Astrocyte (in vitro differentiated cells and primary cell): Measurements from ENCODE around the gene WDR20.

Experiments
- EZH2 ChIP-seq: IDR thresholded peaks from 2 replicates; pipeline ENCODE4 v1.6.1; 2012; ENCODE audit warnings: mild to moderate bottlenecking, low read length, inconsistent platforms; ENCODE audit not compliant: insufficient read depth
- TF ChIP-seq, protein P1 (sequence below): IDR thresholded peaks from 2 replicates; pipeline ENCODE4 v1.5.1; 2011; ENCODE audit warnings: low read depth, mild to moderate bottlenecking, inconsistent platforms, low read length, moderate library complexity; ENCODE audit not compliant: insufficient read depth

DNA sequence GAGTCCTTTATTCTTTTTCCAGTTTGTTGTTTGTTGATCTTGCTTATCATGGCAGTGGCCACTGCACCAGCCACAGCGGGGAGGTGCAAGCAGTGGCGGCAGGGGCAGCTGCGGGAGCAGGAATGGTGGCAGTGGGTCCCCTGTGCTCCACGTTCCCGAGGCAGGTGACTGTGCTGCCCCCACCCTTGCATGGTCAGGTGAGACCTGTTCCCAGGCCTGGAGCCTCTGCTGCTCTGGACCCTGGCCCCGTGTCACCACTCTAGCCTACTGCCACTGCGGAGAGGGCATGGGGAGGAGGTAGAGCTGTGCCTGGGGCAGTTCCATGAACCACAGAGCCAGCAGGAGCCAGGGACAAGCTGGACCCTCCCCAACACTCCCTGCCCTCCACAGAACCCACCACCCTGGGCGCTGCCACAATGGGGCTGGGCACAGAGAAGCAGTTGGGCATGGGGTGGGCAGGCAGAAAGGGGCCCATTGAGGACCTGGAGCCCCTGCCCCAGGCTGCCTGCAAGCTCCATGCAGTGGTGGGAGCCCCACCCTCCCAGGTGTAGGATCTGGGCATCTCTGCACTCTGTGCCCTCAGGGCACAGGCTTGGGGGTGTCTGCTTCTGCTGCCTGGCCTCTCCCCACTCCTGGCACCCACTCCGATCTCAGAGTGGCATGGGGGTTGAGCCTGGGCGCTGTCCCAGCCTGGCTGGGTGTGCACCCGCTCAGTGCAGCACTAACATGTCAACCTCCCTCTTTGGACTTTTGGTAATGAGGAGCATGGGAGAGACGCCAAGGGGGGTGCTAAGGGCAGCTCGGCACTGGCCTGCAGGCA, 23.1 kb upstream of the WDR20 start:
- TF ChIP-seq EZH2, result no peak
- TF ChIP-seq, protein P1, sequence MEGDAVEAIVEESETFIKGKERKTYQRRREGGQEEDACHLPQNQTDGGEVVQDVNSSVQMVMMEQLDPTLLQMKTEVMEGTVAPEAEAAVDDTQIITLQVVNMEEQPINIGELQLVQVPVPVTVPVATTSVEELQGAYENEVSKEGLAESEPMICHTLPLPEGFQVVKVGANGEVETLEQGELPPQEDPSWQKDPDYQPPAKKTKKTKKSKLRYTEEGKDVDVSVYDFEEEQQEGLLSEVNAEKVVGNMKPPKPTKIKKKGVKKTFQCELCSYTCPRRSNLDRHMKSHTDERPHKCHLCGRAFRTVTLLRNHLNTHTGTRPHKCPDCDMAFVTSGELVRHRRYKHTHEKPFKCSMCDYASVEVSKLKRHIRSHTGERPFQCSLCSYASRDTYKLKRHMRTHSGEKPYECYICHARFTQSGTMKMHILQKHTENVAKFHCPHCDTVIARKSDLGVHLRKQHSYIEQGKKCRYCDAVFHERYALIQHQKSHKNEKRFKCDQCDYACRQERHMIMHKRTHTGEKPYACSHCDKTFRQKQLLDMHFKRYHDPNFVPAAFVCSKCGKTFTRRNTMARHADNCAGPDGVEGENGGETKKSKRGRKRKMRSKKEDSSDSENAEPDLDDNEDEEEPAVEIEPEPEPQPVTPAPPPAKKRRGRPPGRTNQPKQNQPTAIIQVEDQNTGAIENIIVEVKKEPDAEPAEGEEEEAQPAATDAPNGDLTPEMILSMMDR, result no peak
